ENCODE measurements around the gene INTS13. TPM values are rescaled to one million over a fixed set of nuclear protein-coding genes. Genes with fewer than 3 reads are reported as not detected.

Gene INTS13
- total RNA-seq, 6 experiments from 2014 or later = 26.8 to 35.9 (median 28.1) TPM

DNA sequence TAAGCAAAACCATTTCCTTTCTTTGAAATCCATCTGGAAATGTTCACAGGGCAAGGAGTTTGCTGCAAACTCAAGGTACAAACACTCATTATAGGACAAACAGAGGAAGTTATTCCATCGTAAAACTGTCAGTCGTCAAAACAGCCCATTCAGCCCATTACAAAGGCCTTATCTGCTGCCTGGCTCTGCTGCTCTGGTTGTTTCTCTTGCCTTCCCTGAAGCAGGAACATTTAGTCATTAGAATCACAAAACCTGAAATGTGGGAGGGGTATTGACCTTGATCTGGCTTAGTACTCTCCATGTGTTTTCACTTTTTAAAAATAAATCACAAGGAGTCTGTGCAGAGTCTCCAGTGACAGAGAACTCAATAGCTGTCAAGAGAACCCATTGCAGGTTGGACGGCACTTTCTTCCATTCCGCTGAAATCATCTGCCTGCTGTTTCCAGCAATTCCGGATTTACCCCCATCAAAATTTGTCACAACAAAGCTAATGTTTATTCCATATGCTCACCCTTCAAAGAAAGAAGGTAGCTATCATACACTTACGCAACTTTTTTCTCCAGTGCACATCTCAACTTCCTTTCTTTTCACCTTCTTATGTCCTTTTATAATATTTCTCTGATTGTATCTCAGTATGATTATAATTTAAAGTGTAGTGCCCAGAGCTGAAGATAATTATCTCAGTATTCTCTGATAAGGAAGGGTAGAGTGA is 80.2 kb downstream of the INTS13 start:
- TF ChIP-seq, protein P1, sequence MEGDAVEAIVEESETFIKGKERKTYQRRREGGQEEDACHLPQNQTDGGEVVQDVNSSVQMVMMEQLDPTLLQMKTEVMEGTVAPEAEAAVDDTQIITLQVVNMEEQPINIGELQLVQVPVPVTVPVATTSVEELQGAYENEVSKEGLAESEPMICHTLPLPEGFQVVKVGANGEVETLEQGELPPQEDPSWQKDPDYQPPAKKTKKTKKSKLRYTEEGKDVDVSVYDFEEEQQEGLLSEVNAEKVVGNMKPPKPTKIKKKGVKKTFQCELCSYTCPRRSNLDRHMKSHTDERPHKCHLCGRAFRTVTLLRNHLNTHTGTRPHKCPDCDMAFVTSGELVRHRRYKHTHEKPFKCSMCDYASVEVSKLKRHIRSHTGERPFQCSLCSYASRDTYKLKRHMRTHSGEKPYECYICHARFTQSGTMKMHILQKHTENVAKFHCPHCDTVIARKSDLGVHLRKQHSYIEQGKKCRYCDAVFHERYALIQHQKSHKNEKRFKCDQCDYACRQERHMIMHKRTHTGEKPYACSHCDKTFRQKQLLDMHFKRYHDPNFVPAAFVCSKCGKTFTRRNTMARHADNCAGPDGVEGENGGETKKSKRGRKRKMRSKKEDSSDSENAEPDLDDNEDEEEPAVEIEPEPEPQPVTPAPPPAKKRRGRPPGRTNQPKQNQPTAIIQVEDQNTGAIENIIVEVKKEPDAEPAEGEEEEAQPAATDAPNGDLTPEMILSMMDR (IDR thresholded peaks at IDR 0.05) = no peak
- Mint-ChIP-seq H3K27ac (no peak overlapping the region), H3K9me3 (no peaks in the 10 kb centered on the region), H3K4me3 (no peak overlapping the region), H3K4me1 (ENCODE audit: low read depth) (peaks cover 4% of the 10 kb centered on the region; the same call in 1 of the 2 replicates), H3K27me3 (ENCODE audit: insufficient read depth) (no peaks in the 10 kb centered on the region), H3K36me3 (ENCODE audit: low read depth) (no peaks in the 10 kb centered on the region)
- DNase-seq = no peak

DNA sequence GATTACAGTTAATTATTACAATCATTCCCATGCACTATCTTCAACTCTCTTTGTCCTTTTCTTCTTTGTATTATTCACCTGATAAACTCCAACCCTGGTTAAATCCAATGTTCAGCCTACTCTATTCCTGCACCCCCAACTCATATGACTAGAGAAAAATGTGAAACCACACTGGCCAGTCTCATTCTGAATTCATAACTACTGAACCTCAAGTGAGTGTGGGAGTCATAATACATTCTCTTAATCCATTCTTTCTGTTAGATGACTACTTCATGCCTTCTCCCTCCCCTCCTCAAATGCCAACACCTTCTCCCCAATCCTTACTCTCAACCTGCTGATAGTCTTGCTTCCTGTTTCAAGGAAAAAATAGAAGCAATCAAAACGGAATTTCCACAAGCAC is 82.4 kb downstream of the INTS13 start:
- peaks cover 4% of the 10 kb centered on the region; the same call in 1 of the 2 replicates for H3K4me1 Mint-ChIP-seq (ENCODE audit: low read depth)
- TF ChIP-seq, protein P1 (IDR thresholded peaks at IDR 0.05) = no peak
- H3K36me3 Mint-ChIP-seq (ENCODE audit: low read depth) = no peaks in the 10 kb centered on the region
- no peak overlapping the region for H3K4me3 Mint-ChIP-seq
- no peaks in the 10 kb centered on the region for H3K9me3 Mint-ChIP-seq
- DNase-seq = no peak
- H3K27me3 Mint-ChIP-seq (ENCODE audit: insufficient read depth) = no peaks in the 10 kb centered on the region
- no peak overlapping the region for H3K27ac Mint-ChIP-seq

Other genes starting within 250 kb of the INTS13 start
- 1 to 10 TPM; 6.9 to 8.4 (median 7.6) TPM for gene ITPR2, start 104.8 kb downstream of the INTS13 start, total RNA-seq (2021; fragmentation: NEBNext Ultra II Directional; extraction: Animal tissue kit (Norgen Biotek cat#: 25700))
- 10 to 100 TPM; 37.0 to 44.2 (median 39.5) TPM for gene FGFR1OP2, start 489 bp upstream of the INTS13 start, total RNA-seq (2021; fragmentation: NEBNext Ultra II Directional; extraction: Animal tissue kit (Norgen Biotek cat#: 25700))
- gene TM7SF3, start 76.4 kb upstream of the INTS13 start, total RNA-seq (2021; fragmentation: NEBNext Ultra II Directional; extraction: Animal tissue kit (Norgen Biotek cat#: 25700)) = 10 to 100 TPM; 60.7 to 75.5 (median 68.7) TPM
- gene MED21, start 84.6 kb upstream of the INTS13 start, total RNA-seq (2021; fragmentation: NEBNext Ultra II Directional; extraction: Animal tissue kit (Norgen Biotek cat#: 25700)) = 10 to 100 TPM; 36.1 to 41.4 (median 40.1) TPM
- not detected for gene C12orf71, start 144.6 kb upstream of the INTS13 start, total RNA-seq (2021; fragmentation: NEBNext Ultra II Directional; extraction: Animal tissue kit (Norgen Biotek cat#: 25700))